Measurements from ENCODE around the gene UBE2L3.
A peak's percentile ranks its signal among the peaks of the same experiment; 100 is the strongest.

UBE2L3 gene

GRCh38 chr22:21582801-21583740, 15.6 kb downstream of the UBE2L3 start:
- Histone ChIP-seq H3K27ac (no peak overlapping the region), H3K27me3 (replicated peaks) (no peaks in the 10 kb centered on the region), H3K4me3 (ENCODE audit: low read depth, low read length) (no peak overlapping the region), H3K36me3 (replicated peaks) (peaks cover 19% of the 10 kb centered on the region)
- TF ChIP-seq CTCF (IDR thresholded peaks at IDR 0.05; ENCODE audit: low read depth, low read length, missing control alignments), result no peak
- in situ Hi-C loops (cut with HindIII; ENCODE audit: low pct_ligation_motif_present, low sequenced_read_pairs), result no loop called here
- no peak for DNase-seq

GRCh38 chr22:21585389-21585788, 17.9 kb downstream of the UBE2L3 start:
- no peak for TF ChIP-seq CTCF (IDR thresholded peaks at IDR 0.05; ENCODE audit: low read depth, low read length, missing control alignments)
- no peak overlapping the region for H3K4me3 ChIP-seq (ENCODE audit: low read depth, low read length)
- in situ Hi-C loops (cut with HindIII; ENCODE audit: low pct_ligation_motif_present, low sequenced_read_pairs), result no loop called here
- H3K27ac ChIP-seq, result no peak overlapping the region
- H3K27me3 ChIP-seq (replicated peaks), result no peaks in the 10 kb centered on the region
- no peak for DNase-seq
- H3K36me3 ChIP-seq (replicated peaks), result peaks cover 11% of the 10 kb centered on the region

- Histone ChIP-seq H3K36me3 (replicated peaks) (peaks cover 18% of the 10 kb centered on the region), H3K27me3 (replicated peaks) (no peaks in the 10 kb centered on the region), H3K4me3 (ENCODE audit: low read depth, low read length) (no peak overlapping the region), H3K27ac (peak overlapping the region; percentile 12)
- no peak for DNase-seq
- no peak for TF ChIP-seq CTCF (IDR thresholded peaks at IDR 0.05; ENCODE audit: low read depth, low read length, missing control alignments)
- in situ Hi-C loops (cut with HindIII; ENCODE audit: low pct_ligation_motif_present, low sequenced_read_pairs), result no loop called here
Measured at GRCh38 chr22:21587803-21588611, 20.5 kb downstream of the UBE2L3 start.

GRCh38 chr22:21589396-21589795, 21.9 kb downstream of the UBE2L3 start:
- no peaks in the 10 kb centered on the region for H3K27me3 ChIP-seq (replicated peaks)
- TF ChIP-seq CTCF (IDR thresholded peaks at IDR 0.05; ENCODE audit: low read depth, low read length, missing control alignments), result no peak
- DNase-seq, result no peak
- peaks cover 32% of the 10 kb centered on the region for H3K36me3 ChIP-seq (replicated peaks)
- no peak overlapping the region for H3K4me3 ChIP-seq (ENCODE audit: low read depth, low read length)
- in situ Hi-C loops (cut with HindIII; ENCODE audit: low pct_ligation_motif_present, low sequenced_read_pairs), result no loop called here
- no peak overlapping the region for H3K27ac ChIP-seq

GRCh38 chr22:21590809-21591641, 23.5 kb downstream of the UBE2L3 start:
- in situ Hi-C loops (cut with HindIII; ENCODE audit: low pct_ligation_motif_present, low sequenced_read_pairs), result no loop called here
- no peak for DNase-seq
- TF ChIP-seq CTCF (IDR thresholded peaks at IDR 0.05; ENCODE audit: low read depth, low read length, missing control alignments), result no peak
- H3K4me3 ChIP-seq (ENCODE audit: low read depth, low read length), result no peak overlapping the region
- H3K36me3 ChIP-seq (replicated peaks), result peaks cover 45% of the 10 kb centered on the region
- no peaks in the 10 kb centered on the region for H3K27me3 ChIP-seq (replicated peaks)
- H3K27ac ChIP-seq, result no peak overlapping the region
